Mucosa of gallbladder (tissue), 1 donor: ENCODE measurements around the gene ALX1. TPM values are rescaled to one million over a fixed set of nuclear protein-coding genes. Genes with fewer than 3 reads are reported as not detected.

ENCODE experiments used
- DNase-seq: peaks from one replicate; pipeline ENCODE4 v3.0.0-alpha.2; 2020; ENCODE audit warnings: low spot score
- total RNA-seq: library from RNA; stranded (reverse); gene quantifications from one replicate; pipeline ENCODE4 v1.2.1, GENCODE V29; 2021
- donor health status: DM: no; HTN: no; CAD: no.

The ALX1 gene
- total RNA-seq: not detected

- DNase-seq: no peak
Observed at GRCh38 chr12:85280165-85280983, at the start of gene ALX1. Gene ALX1, plus strand, starts transcription at chr12:85280220. Its CDS starts 42 bp downstream, at chr12:85280262.

GRCh38 chr12:85237327-85237726 lies 42.7 kb upstream of the ALX1 start:
- no peak for DNase-seq

DNA sequence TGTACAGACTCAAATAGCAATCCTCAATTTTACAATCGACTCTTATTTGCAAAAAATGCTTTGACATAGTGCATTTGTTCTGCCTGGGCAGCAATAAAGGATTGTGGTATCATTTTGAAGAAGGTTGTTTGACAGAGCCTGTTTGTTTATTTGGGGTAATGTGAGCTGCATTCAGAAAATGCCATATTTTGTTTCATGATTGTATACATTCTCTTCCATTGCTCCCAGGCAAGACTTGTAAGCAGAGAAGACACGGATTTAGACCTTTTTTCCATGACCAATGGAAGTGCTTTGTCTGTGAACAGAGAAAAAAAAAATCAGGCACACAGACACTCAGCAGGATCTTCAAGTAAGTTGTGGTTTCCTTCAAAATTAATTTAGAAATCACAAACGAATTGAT lies 35.5 kb upstream of the ALX1 start:
- no peak for DNase-seq

DNA sequence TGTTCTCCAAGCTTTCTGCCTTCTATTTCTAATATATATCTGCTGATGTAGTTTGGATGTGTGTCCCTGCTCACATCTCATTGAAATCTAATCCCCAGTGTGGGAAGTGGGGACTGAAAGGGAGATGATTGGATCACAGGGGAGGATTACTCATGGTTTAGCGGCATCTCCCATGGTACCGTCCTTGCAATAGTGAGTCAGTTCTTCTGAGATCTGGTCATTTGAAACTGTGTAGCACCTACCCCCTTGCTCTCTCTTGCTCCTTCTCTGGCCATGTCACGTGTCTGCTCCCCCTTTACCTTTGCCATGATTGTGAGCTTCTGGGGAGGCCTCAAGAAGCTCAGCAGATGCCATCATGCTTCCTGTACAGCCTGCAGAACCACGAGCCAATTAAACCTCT lies 26.2 kb upstream of the ALX1 start:
- no peak for DNase-seq

- no peak for DNase-seq
Observed at GRCh38 chr12:85257671-85258070, 22.3 kb upstream of the ALX1 start.

GRCh38 chr12:85260447-85260846 lies 19.6 kb upstream of the ALX1 start:
- no peak for DNase-seq

GRCh38 chr12:85260896-85261295 lies 19.1 kb upstream of the ALX1 start:
- DNase-seq: no peak

- DNase-seq: no peak
Observed at GRCh38 chr12:85266356-85266755, 13.7 kb upstream of the ALX1 start.

- DNase-seq: no peak
Observed at GRCh38 chr12:85273381-85274314, 6.4 kb upstream of the ALX1 start.

DNA sequence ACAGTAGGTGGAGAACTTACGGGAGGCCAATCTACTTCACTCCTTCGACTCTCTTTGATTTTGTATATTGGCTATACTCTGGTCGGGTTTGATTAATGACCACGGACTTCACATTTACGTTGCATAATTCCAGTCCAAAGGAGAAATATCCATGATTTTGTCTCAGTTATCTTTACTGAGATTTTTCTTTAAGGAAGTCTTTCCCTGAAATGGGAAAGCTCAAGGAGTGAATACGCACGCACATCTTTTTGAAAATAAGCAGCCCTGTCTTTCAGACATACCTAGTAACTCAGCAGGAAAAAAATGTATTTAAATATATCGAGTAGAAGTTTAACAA lies 5.7 kb upstream of the ALX1 start:
- DNase-seq: no peak

GRCh38 chr12:85275374-85275773 lies 4.6 kb upstream of the ALX1 start:
- no peak for DNase-seq

- DNase-seq: no peak
Observed at GRCh38 chr12:85277191-85277590, 2.8 kb upstream of the ALX1 start.

DNA sequence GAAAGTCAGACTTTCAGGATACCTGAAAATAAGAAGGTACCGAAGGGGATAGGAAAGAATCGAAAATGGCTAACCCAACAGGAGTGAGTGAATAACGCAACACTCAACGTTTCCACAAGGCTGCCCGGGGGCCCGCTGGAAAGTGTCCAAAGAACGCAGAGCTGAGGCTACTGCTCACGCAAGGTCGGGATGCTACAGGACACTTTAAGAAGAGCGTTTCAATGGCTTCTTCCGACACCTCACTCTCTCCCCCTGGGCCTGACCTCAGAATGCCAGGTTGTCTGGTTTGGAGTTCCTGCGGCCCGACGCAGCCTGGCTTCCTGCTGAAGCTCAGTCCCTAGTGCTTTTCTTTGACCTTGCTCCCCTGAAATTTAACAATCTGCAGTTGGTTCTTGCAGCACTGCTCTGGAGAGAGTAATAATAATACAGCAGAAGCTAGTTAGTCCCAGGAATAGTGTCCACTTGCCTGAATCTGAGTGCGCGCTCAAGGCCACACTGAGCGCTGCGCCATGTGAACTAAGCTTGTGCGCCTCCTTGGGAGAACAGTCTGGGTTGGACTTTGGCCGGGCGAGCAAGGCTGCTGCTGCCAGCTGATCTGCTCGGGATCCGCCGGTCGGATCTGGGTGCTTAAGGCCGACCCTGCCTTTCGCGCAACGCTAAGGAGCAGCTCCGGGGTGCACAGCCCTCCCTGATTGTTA lies 2.0 kb upstream of the ALX1 start:
- peak; percentile 34 for DNase-seq

DNA sequence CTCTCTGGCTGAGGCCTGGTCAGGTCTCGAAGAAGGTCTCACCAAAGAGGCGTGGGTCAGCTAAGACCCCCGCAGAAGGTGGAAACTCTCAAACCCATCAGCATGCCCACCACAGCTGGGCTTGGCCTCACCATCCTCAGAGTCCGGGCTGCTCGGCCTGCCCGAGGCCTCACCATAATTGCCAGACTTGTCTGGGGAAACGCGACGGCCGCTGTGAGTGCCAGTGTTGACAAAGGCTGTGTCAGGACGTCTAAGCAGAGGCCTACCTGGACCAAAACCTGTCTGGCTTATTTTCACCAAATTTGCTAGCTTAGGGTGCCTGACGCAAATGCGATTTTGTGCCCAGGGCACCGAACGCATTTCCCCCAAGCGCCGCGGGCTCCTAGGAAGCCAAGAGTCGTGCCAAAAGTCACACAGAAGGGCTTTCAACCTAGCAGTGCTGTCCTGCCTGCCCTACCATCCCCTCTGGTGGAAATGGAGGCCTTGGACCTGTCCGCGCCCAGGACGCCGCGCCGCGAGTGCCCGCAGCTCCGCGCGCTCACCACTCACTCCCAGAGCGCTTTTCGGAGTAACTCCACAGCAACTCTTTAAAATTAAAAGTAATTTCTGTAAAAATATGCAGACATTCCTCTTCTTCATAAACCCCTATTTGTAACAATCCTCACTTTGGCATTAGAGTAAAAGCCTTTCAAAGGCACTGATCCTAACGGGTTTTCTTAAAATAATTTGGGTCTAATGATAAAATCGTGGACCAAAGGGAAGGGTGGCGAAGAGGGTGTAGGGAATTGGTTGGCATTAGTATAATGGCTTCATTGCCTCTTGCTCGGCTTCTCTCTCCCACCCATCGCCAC lies 1.2 kb upstream of the ALX1 start:
- no peak for DNase-seq

DNA sequence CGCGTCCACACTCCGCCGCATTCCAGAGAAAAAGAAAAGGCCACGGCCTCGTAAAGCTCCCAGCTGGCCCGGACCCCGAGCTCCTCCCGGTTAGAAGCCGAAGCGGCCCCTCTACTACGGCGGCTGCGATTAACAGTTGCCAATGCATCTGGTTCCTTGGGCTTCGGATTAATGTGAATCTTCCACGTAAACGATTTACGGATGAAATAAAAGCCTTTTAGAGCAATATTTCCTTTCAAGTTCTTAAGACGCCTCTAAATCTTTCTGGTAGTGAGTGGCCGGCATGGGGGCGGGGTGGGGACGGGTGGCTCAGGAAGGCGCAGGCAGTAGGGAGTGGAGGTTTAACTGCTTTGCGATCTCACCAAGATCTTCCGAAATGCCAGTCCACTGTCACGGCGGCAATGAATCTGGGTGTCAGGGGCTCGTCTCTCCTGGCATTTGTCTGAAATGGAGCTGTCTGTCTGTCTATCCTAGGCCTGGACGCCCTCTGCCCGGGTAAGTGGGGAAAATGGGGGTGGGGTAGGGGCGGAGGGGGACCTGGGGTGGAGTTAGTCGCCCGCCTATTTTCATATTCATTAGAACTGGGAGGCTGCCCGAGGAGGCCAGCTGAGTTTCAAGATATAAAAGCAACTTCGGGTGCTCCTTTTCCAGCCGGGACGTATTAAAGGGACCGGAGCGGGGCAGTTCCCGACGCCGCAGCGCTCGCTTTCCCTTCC lies 413 bp upstream of the ALX1 start:
- DNase-seq: no peak

DNA sequence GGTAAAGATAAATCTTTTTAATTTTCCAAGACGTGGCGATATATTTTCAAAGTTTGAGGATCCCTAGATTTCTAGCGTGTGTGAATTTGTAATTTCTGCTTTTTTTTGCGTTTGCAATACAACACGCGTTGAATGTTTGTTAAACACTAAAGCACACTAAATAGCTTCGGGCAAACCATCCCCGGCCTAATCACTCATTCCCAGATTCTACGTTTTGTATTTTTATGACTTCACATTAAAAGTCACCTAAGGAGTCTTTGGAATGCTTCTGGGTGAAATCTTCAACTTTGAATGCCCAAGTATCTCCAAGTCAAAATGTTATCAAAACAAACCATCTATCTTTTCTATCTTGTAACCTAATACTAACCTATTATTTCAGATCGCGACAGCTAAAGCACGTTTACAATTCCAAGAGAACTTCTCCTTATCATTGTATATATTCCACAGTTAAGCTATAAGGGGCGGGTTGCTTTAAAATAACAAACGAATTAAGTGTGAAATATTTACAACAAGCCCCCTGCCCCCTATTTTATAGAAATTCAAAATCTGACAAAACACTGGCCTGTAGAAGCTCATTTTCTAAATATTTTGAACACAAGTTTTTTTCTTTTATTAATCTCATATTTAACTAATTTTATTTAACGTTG lies 1.1 kb downstream of the ALX1 start:
- DNase-seq: no peak

- no peak for DNase-seq
Observed at GRCh38 chr12:85281636-85282312, 1.8 kb downstream of the ALX1 start.

DNA sequence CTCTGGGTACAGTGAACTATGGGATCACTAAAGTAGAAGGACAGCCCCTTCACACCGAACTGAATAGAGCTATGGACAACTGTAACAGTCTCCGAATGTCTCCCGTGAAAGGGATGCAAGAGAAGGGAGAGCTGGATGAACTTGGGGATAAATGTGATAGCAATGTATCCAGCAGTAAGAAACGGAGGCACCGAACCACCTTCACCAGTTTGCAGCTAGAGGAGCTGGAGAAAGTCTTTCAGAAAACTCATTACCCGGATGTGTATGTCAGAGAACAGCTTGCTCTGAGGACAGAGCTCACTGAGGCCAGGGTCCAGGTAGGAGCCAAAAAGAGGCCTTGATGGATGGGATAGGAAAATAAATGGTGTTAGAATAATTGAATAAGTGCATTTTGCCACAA lies 3.5 kb downstream of the ALX1 start:
- no peak for DNase-seq

DNA sequence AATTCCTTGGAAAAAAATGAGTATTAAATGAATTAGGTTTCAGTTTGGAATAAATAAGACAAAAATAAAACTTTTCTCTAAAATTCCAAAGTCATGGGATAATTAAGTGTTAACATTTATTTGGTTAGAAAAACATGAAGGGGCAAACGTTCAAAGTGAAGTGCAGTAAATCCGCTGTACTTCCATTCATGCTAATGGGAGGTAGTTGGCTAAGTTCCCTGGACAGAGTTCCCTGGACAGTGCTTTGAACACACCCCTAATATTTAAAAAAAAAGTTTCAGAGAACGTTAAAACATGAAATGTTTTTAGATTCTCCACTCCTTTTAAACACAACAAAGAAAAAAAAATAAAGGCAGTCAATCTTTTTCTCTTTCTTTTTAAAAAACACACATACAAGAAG lies 16.3 kb downstream of the ALX1 start:
- DNase-seq: no peak

- DNase-seq: no peak
Observed at GRCh38 chr12:85299053-85299452, 19.0 kb downstream of the ALX1 start.
